Smooth muscle cell of bladder (primary cell): Measurements from ENCODE around the gene LINGO3. TPM values are rescaled to one million over a fixed set of nuclear protein-coding genes. Genes with fewer than 3 reads are reported as not detected.

Source experiments
- total RNA-seq: library from RNA; depleted of rRNA; stranded (reverse); fragments of >200 nt; gene quantifications from 2 replicates; pipeline ENCODE4 v1.2.3, GENCODE V29; 2014

Gene LINGO3
- under 0.01 TPM in 1 of 2 replicates, not detected in the other for total RNA-seq

GRCh38 chr19:2308114-2308556 is at the start of gene LINGO3:
TSS of gene LINGO3 (minus strand) at chr19:2308154. CDS start at chr19:2291776, 16,378 bp downstream.

GRCh38 chr19:2328401-2329148 is 20.6 kb upstream of the LINGO3 start, which contains the start of the genes LSM7 and SPPL2B:
TSS of gene LSM7 (minus strand) at chr19:2328586. CDS start at chr19:2328566, 20 bp downstream.
TSS of gene SPPL2B (plus strand) at chr19:2328684. CDS start at chr19:2328710, 26 bp downstream.

GRCh38 chr19:2282062-2282861 is 25.7 kb downstream of the LINGO3 start, which contains the start of gene PEAK3:
TSS of gene PEAK3 (minus strand) at chr19:2282175. CDS start at chr19:2280931, 1,244 bp downstream.

Other genes starting within 250 kb of the LINGO3 start
- 11.2 and 14.3 TPM in 2 replicates for gene MOB3A, start 211.8 kb downstream of the LINGO3 start, total RNA-seq
- 1.0 and 1.6 TPM in 2 replicates for gene IZUMO4, start 211.2 kb downstream of the LINGO3 start, total RNA-seq
- 70.8 and 93.7 TPM in 2 replicates for gene AP3D1, start 156.6 kb downstream of the LINGO3 start, total RNA-seq
- 2.7 and 3.0 TPM in 2 replicates for gene DOT1L, start 144.2 kb downstream of the LINGO3 start, total RNA-seq
- 37.3 and 41.0 TPM in 2 replicates for gene PLEKHJ1, start 71.8 kb downstream of the LINGO3 start, total RNA-seq
- 21.3 and 23.7 TPM in 2 replicates for gene SF3A2, start 71.3 kb downstream of the LINGO3 start, total RNA-seq
- gene AMH, start 58.8 kb downstream of the LINGO3 start, total RNA-seq: 0.28 and 0.46 TPM in 2 replicates
- gene JSRP1, start 51.7 kb downstream of the LINGO3 start, total RNA-seq: 0.37 TPM in 1 of 2 replicates, not detected in the other
- not detected in 2 replicates for gene PEAK3, start 26.0 kb downstream of the LINGO3 start, total RNA-seq
- 98.0 and 104 TPM in 2 replicates for gene LSM7, start 20.4 kb upstream of the LINGO3 start, total RNA-seq
- 25.0 and 38.2 TPM in 2 replicates for gene SPPL2B, start 20.5 kb upstream of the LINGO3 start, total RNA-seq
- not detected in 2 replicates for gene TMPRSS9, start 52.1 kb upstream of the LINGO3 start, total RNA-seq
- gene TIMM13, start 119.4 kb upstream of the LINGO3 start, total RNA-seq: 31.7 and 38.4 TPM in 2 replicates
- 38.4 and 46.4 TPM in 2 replicates for gene LMNB2, start 148.8 kb upstream of the LINGO3 start, total RNA-seq
- 20.1 and 24.9 TPM in 2 replicates for gene GADD45B, start 168.0 kb upstream of the LINGO3 start, total RNA-seq